IPS-11a (cell line): ENCODE data around the gene CD81.

Source experiments
- H3K4me3 ChIP-seq: one replicate; pipeline ENCODE4 v1.5.1; 2013; ENCODE audit warnings: low read depth, low read length, control low read depth

The CD81 gene

GRCh38 chr11:2388431-2389376, 11.6 kb downstream of the CD81 start:
- no peak overlapping the region for H3K4me3 ChIP-seq

DNA sequence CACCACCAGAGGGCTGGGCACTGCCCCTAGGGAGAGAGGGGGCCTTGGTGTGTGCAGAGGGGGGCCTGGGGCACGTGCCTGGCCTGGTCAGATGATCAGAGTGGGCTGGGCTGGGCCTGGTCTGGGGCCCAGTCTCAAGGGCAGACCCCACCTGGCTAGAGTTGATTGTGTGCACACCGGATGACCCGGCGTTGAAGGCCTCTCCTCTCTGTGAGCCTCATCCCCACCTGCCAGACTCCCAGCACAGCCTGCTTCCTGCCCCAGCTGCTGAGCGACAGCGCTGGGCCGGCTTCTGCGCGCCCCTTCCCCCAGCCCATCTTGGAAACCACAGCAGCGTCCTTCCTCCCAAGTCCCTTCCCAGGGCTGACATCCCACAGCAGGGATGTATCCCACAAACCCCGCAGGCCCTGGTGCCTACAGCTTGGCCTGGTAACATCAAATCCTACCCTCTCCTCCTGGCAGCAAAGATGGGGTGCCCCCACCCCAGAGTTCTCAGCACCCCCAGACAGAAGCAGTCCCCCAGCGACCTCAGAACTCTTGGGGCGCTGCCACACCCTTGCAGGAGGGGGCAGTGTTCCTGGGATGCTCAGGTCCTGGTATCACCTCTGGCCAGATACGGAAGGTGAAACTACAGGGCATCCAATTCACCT, 12.4 kb downstream of the CD81 start:
- no peak overlapping the region for H3K4me3 ChIP-seq

GRCh38 chr11:2390091-2390724, 13.1 kb downstream of the CD81 start:
- H3K4me3 ChIP-seq: no peak overlapping the region

DNA sequence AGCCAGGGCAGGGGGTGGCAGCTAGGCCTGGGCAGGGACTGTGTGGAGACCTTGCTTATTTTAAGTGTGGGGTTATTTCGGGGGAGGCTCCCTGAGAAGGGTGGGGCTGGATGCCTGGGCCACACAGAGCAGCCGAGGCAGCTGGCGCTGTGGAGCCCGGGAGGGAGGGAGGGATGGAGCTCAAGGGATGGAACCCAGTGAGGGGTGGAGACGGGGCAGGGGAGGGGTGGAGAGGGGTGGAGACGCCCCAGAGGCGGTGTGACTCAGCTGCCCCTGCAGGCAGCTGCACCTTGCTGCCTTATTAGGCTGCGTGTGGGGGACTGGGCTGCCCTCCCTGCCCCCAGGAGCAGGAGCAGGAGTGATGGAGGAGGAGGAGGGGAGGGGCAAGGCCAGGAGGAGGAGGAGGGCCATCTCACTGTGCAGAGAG, 13.6 kb downstream of the CD81 start:
- H3K4me3 ChIP-seq: no peak overlapping the region

GRCh38 chr11:2391181-2391975, 14.3 kb downstream of the CD81 start:
- no peak overlapping the region for H3K4me3 ChIP-seq

DNA sequence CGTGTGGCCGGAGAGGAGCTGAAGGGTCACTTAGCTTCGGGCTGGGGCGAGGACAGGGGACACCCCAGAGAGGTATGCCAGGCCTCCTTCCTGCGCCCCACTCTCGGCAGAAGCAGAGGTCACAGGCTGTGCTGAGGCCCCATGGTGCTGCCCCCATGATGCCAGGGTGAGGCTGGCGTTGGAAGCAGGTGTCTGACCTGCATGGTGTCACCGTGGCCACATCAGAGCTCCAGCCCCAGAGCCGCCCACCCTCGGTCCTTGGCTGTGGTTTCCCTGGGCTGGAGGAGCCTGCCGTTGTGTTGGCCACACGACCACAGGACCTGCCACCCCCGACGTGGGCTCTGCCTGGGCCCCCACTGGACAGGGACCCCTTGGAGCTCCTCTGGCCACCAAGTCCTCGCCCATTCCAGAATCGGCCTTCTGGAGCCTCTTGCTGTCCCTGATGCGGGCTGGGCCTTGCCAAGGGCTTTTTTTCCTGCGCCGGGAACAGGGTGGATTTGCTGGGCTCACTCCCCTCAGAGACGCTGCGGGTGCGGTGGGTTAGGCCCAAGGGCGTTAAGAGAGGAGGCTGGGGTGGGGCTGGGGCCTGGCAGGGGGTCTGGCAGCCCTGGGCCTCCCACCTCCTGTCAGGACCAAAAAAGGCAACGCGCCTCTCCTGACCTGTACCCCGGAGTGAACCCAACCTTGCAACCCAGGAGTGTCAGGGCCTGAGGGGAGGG, 15.3 kb downstream of the CD81 start:
- H3K4me3 ChIP-seq: no peak overlapping the region

DNA sequence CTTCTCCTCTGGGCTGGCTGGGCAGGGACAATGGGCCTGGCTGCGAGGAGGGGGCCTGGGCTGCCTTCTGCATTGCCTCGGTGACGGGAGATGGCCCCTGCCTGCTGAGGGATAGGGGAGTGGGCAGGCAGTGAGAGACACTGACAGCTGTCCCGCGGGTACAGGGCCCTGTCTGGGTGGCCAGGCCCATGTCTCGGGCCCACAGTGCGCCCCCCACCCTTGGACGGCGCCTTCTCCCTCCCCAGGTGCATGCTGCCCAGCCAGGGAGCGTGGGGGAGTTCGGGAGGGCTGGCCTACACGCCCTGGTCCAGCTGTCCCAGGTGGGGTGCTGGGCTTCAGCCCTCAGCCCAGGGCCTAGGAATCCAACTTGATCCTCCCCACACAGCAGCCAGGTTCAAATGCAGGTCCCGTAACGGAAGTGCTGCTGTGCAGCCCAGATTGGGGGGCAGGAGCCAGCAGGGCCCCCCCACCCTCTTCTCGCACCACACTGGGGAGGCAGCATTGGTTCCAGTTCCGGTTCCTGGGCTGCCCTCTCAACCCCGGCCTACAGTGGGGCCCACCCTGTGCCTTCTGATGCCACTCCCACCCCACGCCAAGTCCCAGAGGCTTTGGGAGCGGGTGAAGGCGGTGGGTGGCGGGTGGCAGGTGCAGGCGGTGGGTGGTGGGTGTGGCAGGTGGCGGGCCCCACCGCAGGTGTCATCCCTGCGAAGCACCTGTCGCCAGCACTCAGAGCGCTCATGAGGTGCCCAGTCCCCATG, 16.2 kb downstream of the CD81 start:
- no peak overlapping the region for H3K4me3 ChIP-seq

- no peak overlapping the region for H3K4me3 ChIP-seq
Measured at GRCh38 chr11:2393941-2394817, 17.1 kb downstream of the CD81 start.

GRCh38 chr11:2394818-2395105, 17.7 kb downstream of the CD81 start:
- no peak overlapping the region for H3K4me3 ChIP-seq

DNA sequence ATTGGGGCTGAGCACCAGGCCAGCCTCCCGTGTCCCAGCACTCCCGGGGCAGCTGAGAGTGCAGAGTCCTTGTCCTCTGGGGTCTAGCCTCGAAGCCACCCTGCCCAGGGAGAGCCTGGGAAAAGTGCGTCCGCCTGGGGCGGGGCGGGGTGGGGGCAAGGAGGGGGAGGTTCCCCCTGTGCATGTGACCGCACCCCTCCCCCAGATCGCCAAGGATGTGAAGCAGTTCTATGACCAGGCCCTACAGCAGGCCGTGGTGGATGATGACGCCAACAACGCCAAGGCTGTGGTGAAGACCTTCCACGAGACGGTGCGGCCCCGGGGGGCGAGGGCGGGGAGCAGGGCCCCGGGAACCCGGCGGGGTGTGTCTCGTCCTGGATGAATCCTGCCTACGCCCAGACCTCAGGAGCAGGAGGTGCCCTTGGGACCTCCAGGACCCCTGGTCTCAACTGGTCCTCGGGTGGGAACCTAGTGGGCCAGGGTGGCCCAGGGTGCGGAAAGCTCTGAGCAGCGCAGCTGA, 18.2 kb downstream of the CD81 start:
- no peak overlapping the region for H3K4me3 ChIP-seq

DNA sequence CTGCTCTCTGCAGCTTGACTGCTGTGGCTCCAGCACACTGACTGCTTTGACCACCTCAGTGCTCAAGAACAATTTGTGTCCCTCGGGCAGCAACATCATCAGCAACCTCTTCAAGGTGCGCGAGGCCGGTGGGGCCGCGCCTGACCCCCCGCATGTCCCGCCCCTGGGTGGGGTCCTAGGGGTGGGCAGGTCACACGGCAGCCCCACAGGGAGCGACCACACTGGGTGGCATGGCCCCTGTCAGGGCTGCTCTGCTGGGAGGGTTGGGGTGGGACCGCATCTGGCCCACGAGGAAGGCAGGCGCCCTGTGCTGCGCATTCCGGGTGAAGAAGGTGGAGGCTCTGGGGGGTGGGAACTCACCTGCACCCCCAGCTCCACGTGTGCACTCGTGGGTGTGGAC, 18.7 kb downstream of the CD81 start:
- H3K4me3 ChIP-seq: no peak overlapping the region

DNA sequence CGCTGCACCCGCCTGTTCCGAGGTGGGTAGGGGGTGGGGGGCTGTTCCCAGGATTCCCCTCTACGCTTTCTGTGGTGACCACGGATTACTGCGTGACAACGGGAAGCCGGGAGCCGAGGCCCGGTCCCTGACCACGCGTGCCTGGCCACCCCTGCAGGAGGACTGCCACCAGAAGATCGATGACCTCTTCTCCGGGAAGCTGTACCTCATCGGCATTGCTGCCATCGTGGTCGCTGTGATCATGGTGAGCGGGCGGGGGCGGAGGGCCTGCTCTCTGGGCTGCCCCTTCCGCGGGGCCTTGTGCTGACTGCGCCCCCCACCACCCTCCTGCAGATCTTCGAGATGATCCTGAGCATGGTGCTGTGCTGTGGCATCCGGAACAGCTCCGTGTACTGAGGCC, 19.4 kb downstream of the CD81 start:
- H3K4me3 ChIP-seq: no peak overlapping the region

- no peak overlapping the region for H3K4me3 ChIP-seq
Measured at GRCh38 chr11:2397005-2397404, 19.9 kb downstream of the CD81 start.

- no peak overlapping the region for H3K4me3 ChIP-seq
Measured at GRCh38 chr11:2398664-2399355, 21.7 kb downstream of the CD81 start.

DNA sequence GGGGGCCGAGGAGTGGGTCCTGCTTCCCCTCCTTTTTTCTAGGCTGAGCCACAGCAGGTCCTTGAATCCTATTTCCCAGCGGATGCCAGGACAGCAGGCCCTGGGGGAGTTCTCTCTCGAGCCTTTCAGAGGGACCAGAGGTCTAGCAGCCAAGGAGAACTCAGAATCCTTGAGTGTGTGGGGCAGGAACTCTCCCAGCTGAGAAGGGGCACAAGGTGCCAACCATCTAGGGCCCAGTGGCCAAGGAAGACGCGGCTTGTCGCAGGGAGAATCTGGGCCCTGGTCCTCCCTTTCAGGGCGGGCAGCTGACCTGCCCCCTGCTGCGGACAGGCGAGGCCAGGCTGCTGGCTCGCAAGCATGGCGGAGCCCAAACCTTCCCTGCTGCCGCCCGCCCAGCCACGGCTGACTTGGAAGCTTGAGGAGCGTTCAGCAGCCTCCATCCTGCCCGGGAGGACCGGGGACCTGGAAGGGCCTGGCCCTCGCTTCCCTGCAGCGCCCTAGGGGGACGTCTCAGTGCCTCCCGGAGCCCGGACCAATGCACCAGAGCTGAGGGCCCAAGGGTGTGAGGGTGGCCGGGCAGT, 22.5 kb downstream of the CD81 start:
- H3K4me3 ChIP-seq: peak overlapping the region; percentile 48

DNA sequence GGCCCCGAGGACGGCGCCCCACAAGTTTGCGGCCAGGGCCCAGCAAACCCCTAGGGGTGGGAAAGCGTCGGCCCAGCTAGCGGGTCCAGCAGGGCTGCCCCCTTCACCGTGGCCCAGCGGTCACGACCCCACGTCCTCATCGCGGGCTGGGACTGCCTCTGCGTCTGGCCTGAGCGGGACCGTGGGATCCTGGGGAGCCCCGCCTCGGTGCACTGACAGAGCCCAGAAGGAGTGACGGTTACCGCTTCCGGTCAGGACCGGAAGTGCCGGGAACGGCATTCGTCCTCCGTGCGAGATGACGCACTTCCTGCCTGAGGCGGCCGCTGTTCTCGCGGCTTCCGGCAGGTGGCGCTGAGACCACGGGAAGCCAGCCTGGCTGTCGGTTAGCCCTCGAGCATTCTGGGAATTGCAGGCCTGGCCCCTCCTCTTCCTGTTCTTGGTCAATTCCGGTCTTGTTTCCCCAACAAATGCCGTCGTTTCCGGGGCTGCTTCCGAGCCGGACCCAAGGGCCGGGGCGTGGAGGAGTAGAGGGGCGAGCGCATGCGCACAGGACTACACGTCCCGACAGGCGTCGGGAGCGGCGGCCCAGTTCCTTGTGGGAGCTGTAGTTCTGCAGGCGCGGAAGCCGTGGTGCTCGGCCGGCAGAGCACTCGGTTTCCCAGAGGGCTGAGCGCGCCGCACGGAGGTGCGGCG, 23.1 kb downstream of the CD81 start, which contains the start of gene TSSC4:
Gene TSSC4 (plus strand): TSS at position 682 of the 693 bp plus-strand sequence. CDS start 1,884 bp downstream, outside the sequence.
- H3K4me3 ChIP-seq: peak within 1 kb of the TSS; percentile 98
